ENCODE results near the gene PAWR.

DNA sequence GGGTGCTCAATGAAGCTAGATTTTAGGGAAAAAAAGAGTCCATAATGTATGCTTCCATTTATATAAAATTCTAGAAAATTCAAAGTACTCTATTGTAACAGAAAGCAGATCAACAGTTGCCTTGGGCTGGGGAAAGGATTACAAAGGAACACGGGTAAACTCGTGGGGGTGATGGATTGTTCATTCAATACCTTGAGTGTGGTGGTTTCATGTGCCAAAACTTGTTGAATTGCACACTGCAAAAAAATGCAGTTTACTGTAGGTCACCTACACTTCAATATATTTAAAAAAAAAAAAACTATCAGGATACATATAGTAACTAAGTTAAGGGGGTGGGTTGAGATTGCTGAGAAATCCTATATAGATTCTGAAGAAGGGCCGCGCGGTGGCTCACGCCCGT, 33.6 kb downstream of the PAWR start:
- TF ChIP-seq, protein P1, sequence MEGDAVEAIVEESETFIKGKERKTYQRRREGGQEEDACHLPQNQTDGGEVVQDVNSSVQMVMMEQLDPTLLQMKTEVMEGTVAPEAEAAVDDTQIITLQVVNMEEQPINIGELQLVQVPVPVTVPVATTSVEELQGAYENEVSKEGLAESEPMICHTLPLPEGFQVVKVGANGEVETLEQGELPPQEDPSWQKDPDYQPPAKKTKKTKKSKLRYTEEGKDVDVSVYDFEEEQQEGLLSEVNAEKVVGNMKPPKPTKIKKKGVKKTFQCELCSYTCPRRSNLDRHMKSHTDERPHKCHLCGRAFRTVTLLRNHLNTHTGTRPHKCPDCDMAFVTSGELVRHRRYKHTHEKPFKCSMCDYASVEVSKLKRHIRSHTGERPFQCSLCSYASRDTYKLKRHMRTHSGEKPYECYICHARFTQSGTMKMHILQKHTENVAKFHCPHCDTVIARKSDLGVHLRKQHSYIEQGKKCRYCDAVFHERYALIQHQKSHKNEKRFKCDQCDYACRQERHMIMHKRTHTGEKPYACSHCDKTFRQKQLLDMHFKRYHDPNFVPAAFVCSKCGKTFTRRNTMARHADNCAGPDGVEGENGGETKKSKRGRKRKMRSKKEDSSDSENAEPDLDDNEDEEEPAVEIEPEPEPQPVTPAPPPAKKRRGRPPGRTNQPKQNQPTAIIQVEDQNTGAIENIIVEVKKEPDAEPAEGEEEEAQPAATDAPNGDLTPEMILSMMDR (IDR thresholded peaks at IDR 0.05 in 2 of 3, conservative IDR thresholded peaks at IDR 0.05 in 1 of 3; ENCODE audit: borderline replicate concordance in 1 of 3, insufficient read depth in 1 of 3, low read depth in 2 of 3, low read length in 2 of 3) = no peak
- TF ChIP-seq RAD21 (IDR thresholded peaks at IDR 0.05; ENCODE audit: low read depth) = no peak
- TF ChIP-seq, protein P2, sequence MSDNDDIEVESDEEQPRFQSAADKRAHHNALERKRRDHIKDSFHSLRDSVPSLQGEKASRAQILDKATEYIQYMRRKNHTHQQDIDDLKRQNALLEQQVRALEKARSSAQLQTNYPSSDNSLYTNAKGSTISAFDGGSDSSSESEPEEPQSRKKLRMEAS (IDR thresholded peaks at IDR 0.05) = no peak
- TF ChIP-seq YY1 (IDR thresholded peaks at IDR 0.05; ENCODE audit: extremely low read depth, insufficient replicate concordance, low read depth, low read length) = no peak
- TF ChIP-seq POLR2A (IDR thresholded peaks at IDR 0.05; ENCODE audit: borderline replicate concordance, extremely low read depth, insufficient read depth, insufficient read length) = no peak
- no peak for TF ChIP-seq EZH2phosphoT487 (IDR thresholded peaks at IDR 0.05; ENCODE audit: borderline replicate concordance)
- TF ChIP-seq, protein P3, sequence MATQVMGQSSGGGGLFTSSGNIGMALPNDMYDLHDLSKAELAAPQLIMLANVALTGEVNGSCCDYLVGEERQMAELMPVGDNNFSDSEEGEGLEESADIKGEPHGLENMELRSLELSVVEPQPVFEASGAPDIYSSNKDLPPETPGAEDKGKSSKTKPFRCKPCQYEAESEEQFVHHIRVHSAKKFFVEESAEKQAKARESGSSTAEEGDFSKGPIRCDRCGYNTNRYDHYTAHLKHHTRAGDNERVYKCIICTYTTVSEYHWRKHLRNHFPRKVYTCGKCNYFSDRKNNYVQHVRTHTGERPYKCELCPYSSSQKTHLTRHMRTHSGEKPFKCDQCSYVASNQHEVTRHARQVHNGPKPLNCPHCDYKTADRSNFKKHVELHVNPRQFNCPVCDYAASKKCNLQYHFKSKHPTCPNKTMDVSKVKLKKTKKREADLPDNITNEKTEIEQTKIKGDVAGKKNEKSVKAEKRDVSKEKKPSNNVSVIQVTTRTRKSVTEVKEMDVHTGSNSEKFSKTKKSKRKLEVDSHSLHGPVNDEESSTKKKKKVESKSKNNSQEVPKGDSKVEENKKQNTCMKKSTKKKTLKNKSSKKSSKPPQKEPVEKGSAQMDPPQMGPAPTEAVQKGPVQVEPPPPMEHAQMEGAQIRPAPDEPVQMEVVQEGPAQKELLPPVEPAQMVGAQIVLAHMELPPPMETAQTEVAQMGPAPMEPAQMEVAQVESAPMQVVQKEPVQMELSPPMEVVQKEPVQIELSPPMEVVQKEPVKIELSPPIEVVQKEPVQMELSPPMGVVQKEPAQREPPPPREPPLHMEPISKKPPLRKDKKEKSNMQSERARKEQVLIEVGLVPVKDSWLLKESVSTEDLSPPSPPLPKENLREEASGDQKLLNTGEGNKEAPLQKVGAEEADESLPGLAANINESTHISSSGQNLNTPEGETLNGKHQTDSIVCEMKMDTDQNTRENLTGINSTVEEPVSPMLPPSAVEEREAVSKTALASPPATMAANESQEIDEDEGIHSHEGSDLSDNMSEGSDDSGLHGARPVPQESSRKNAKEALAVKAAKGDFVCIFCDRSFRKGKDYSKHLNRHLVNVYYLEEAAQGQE (IDR thresholded peaks at IDR 0.05; ENCODE audit: low read depth) = no peak
